ENCODE measurements around the gene TSPAN4.

The TSPAN4 gene

GRCh38 chr11:848380-848931, 5.8 kb downstream of the TSPAN4 start:
- DNase-seq (ENCODE audit: low read depth in 2 of 2, low spot score in 1 of 2): peak; percentile 32 to 33

GRCh38 chr11:849104-849824, 6.6 kb downstream of the TSPAN4 start:
- no peak for DNase-seq (ENCODE audit: low read depth in 2 of 2, low spot score in 1 of 2)

GRCh38 chr11:849951-850774, 7.5 kb downstream of the TSPAN4 start:
- no peak for DNase-seq (ENCODE audit: low read depth in 2 of 2, low spot score in 1 of 2)

- no peak for DNase-seq (ENCODE audit: low read depth in 2 of 2, low spot score in 1 of 2)
Observed at GRCh38 chr11:850775-851763, 8.4 kb downstream of the TSPAN4 start.

- DNase-seq (ENCODE audit: low read depth in 2 of 2, low spot score in 1 of 2): no peak
Observed at GRCh38 chr11:852762-853161, 10.1 kb downstream of the TSPAN4 start.

- DNase-seq (ENCODE audit: low read depth in 2 of 2, low spot score in 1 of 2): no peak
Observed at GRCh38 chr11:853682-854448, 11.2 kb downstream of the TSPAN4 start.

GRCh38 chr11:854601-855329, 12.1 kb downstream of the TSPAN4 start:
- DNase-seq (ENCODE audit: low read depth in 2 of 2, low spot score in 1 of 2): no peak

GRCh38 chr11:855330-855674, 12.7 kb downstream of the TSPAN4 start:
- DNase-seq (ENCODE audit: low read depth in 2 of 2, low spot score in 1 of 2): no peak

GRCh38 chr11:855796-856195, 13.1 kb downstream of the TSPAN4 start:
- no peak for DNase-seq (ENCODE audit: low read depth in 2 of 2, low spot score in 1 of 2)

GRCh38 chr11:856397-856796, 13.7 kb downstream of the TSPAN4 start:
- no peak for DNase-seq (ENCODE audit: low read depth in 2 of 2, low spot score in 1 of 2)

- no peak for DNase-seq (ENCODE audit: low read depth in 2 of 2, low spot score in 1 of 2)
Observed at GRCh38 chr11:858053-858761, 15.6 kb downstream of the TSPAN4 start.

- no peak for DNase-seq (ENCODE audit: low read depth in 2 of 2, low spot score in 1 of 2)
Observed at GRCh38 chr11:858762-859339, 16.2 kb downstream of the TSPAN4 start.

- DNase-seq (ENCODE audit: low read depth in 2 of 2, low spot score in 1 of 2): no peak
Observed at GRCh38 chr11:859394-860131, 16.9 kb downstream of the TSPAN4 start.

GRCh38 chr11:860234-861104, 17.8 kb downstream of the TSPAN4 start:
- DNase-seq (ENCODE audit: low read depth in 2 of 2, low spot score in 1 of 2): no peak

- DNase-seq (ENCODE audit: low read depth in 2 of 2, low spot score in 1 of 2): no peak
Observed at GRCh38 chr11:861105-861479, 18.4 kb downstream of the TSPAN4 start.

GRCh38 chr11:862081-862661, 19.5 kb downstream of the TSPAN4 start:
- DNase-seq (ENCODE audit: low read depth in 2 of 2, low spot score in 1 of 2): no peak

- DNase-seq (ENCODE audit: low read depth in 2 of 2, low spot score in 1 of 2): no peak
Observed at GRCh38 chr11:862696-863022, 20.0 kb downstream of the TSPAN4 start.
